ENCODE results near the gene B3GNT3. TPM values are rescaled to one million over a fixed set of nuclear protein-coding genes. Genes with fewer than 3 reads are reported as not detected.

B3GNT3 gene
- total and polyA plus RNA-seq, 2 of the 8 experiments (the other 6 are each of a cell fraction or from before 2014, with no cell fraction given) = 1.5 TPM

GRCh38 chr19:17757125-17757524 lies 37.8 kb upstream of the B3GNT3 start:
- no peak overlapping the region for H4K5ac ChIP-seq (ENCODE audit: insufficient read length, low read depth, low read length)
- TF ChIP-seq SP1 (IDR thresholded peaks at IDR 0.05; ENCODE audit: low read depth, low read length) (no peak), FOSL1 (IDR thresholded peaks at IDR 0.05; ENCODE audit: insufficient read depth, low read depth, low read length) (no peak), SIX5 (IDR thresholded peaks at IDR 0.05; ENCODE audit: low read depth, low read length) (no peak), TBP (IDR thresholded peaks at IDR 0.05; ENCODE audit: low read depth, low read length) (no peak)
- H3K4ac ChIP-seq (replicated peaks; ENCODE audit: insufficient read length, low read depth, low read length) = no peak overlapping the region
- peaks cover 0 to 9% (median 0%) of the 10 kb centered on the region in 4 experiments; a peak in 2 of 7 replicates for H3K4me1 ChIP-seq (replicated peaks in 1 of 4; ENCODE audit: control insufficient read depth in 3 of 4, insufficient read depth in 4 of 4, low read length in 3 of 4)
- no peaks in the 10 kb centered on the region for H3K9me3 ChIP-seq (ENCODE audit: insufficient read depth in 2 of 2, low read depth in 1 of 2, low read length in 1 of 2)
- no peak overlapping the region for H3K27ac ChIP-seq (ENCODE audit: low read depth, low read length)
- no peak overlapping the region for H3K56ac ChIP-seq (replicated peaks; ENCODE audit: insufficient read length, low read depth, low read length)
- no peak overlapping the region for H3K4me2 ChIP-seq (ENCODE audit: insufficient read depth in 1 of 2, low read depth in 2 of 2, low read length in 2 of 2)
- no peak overlapping the region for H2BK120ac ChIP-seq (replicated peaks; ENCODE audit: low read depth, low read length)
- no peak overlapping the region for H3K18ac ChIP-seq (ENCODE audit: extremely low read depth, low read length)
- no peak overlapping the region for H4K8ac ChIP-seq (ENCODE audit: extremely low read depth, insufficient read depth, low read length)
- ChIA-PET CTCF (ENCODE audit: partially characterized antibody) (interaction anchor here (1.3 to 3.5 kb wide), 7 partner anchors 9 to 184 kb away, joined by 4 to 23 read pairs (median 4); no protein-coding TSS in a partner anchor), POLR2A (ENCODE audit: partially characterized antibody) (interaction anchor here (1.6 kb wide), 1 partner anchor 28 kb away, joined by 3 read pairs; no protein-coding TSS in a partner anchor)
- FAIRE-seq (no peak), DNase-seq (ENCODE audit: low read depth in 1 of 2, low spot score in 2 of 2) (no peak)
- H3K79me2 ChIP-seq (ENCODE audit: control insufficient read depth in 1 of 2, insufficient read depth in 2 of 2, low read length in 2 of 2) = no peaks in the 10 kb centered on the region
- 93% methylated on average over 3 of the region's 9 CpGs; no CpG with 5 or more reads in 1 of the 2 experiments for WGBS, 2 experiments (ENCODE audit: extremely low coverage in 1 of 2, insufficient coverage in 1 of 2, insufficient read length in 1 of 2, insufficient replicate concordance in 2 of 2, low coverage in 1 of 2, low lambda C conversion rate in 2 of 2, missing lambda C conversion rate in 1 of 2)
- no peak overlapping the region for H2BK5ac ChIP-seq (ENCODE audit: low read depth, low read length)
- no peak overlapping the region for H2AFZ ChIP-seq (ENCODE audit: low read length)
- H3K23ac ChIP-seq (ENCODE audit: insufficient read length) = no peak overlapping the region
- H3K4me3 ChIP-seq (ENCODE audit: extremely low read depth in 1 of 4, insufficient read depth in 2 of 4, low read depth in 3 of 4, low read length in 4 of 4) = no peak overlapping the region
- H3K36me3 ChIP-seq (ENCODE audit: control insufficient read depth in 2 of 4, insufficient read depth in 4 of 4, low read length in 3 of 4) = no peaks in the 10 kb centered on the region
- no peak overlapping the region for H3K14ac ChIP-seq (ENCODE audit: insufficient read length)
- no peak overlapping the region for H2BK20ac ChIP-seq (ENCODE audit: low read length)
- no peak overlapping the region for H2AK5ac ChIP-seq (ENCODE audit: low read depth, low read length)
- H3K9ac ChIP-seq (replicated peaks in 1 of 4; ENCODE audit: extremely low read depth in 1 of 4, low read depth in 3 of 4, low read length in 3 of 4) = no peak overlapping the region
- H3K27me3 ChIP-seq (replicated peaks in 1 of 4; ENCODE audit: control insufficient read depth in 3 of 4, extremely low read depth in 1 of 4, insufficient read depth in 3 of 4, low read length in 3 of 4) = no peaks in the 10 kb centered on the region
- no peak overlapping the region for H4K91ac ChIP-seq (replicated peaks; ENCODE audit: insufficient read length, low read length)
- no peaks in the 10 kb centered on the region for H4K20me1 ChIP-seq (replicated peaks in 1 of 2; ENCODE audit: control insufficient read depth in 1 of 2, insufficient read depth in 2 of 2, low read length in 2 of 2)
- H2BK15ac ChIP-seq (ENCODE audit: low read length) = no peak overlapping the region
- H3K79me1 ChIP-seq (ENCODE audit: low read depth, low read length) = no peaks in the 10 kb centered on the region; the same call in 1 of the 2 replicates
- no peaks in the 10 kb centered on the region; the same call in 1 of the 2 replicates for H3K23me2 ChIP-seq (ENCODE audit: low read depth, low read length)
- no peak overlapping the region for H2BK12ac ChIP-seq (ENCODE audit: low read depth, low read length)
